Gastroesophageal sphincter (tissue), 4 donors: ENCODE measurements around the gene CD209. TPM values are rescaled to one million over a fixed set of nuclear protein-coding genes. Genes with fewer than 3 reads are reported as not detected.

Experiments used
- ATAC-seq: fragments of 150-250 bp; one replicate; pipeline ENCODE4 v1.9.1; 2016; ENCODE audit warnings: mild to moderate bottlenecking, moderate library complexity
- H3K27ac ChIP-seq, 4 donors: fragments of 200-600 bp; sonication (generic) in 3 of 4; 1 replicate in 3 of 4; 2 replicates in 1 of 4; pipeline ENCODE4 v1.5.1; 2016 to 2019
- H3K27me3 ChIP-seq: fragments of 200-600 bp; sonication (generic); one replicate; pipeline ENCODE4 v1.5.1; 2019
- H3K36me3 ChIP-seq, 2 donors: fragments of 200-600 bp; sonication (generic); one replicate each; pipeline ENCODE4 v1.5.1; 2019; ENCODE audit warnings: control low read depth in 1 of 2
- H3K4me1 ChIP-seq, 3 donors: fragments of 200-600 bp; sonication (generic); 1 replicate in 2 of 3; 2 replicates in 1 of 3; pipeline ENCODE4 v1.5.1; 2016 to 2019; ENCODE audit warnings: control low read depth in 2 of 3
- H3K4me3 ChIP-seq, 2 donors: fragments of 200-600 bp; sonication (generic); one replicate each; pipeline ENCODE4 v1.5.1; 2019; ENCODE audit warnings: mild to moderate bottlenecking in 1 of 2, moderate library complexity in 1 of 2
- H3K9me3 ChIP-seq, 3 donors: fragments of 200-600 bp; sonication (generic); one replicate each; pipeline ENCODE4 v1.5.1; 2017 to 2019; ENCODE audit warnings: control low read depth in 2 of 3
- CTCF ChIP-seq, 4 experiments: fragments of 200-600 bp in 2 of 4; fragments of 450-650 bp in 2 of 4; sonication (generic) in 1 of 4; IDR thresholded peaks; one replicate each; pipeline ENCODE4 v1.5.1; 2017 to 2019; ENCODE audit warnings: antibody characterized with exemption in 4 of 4, mild to moderate bottlenecking in 2 of 4, moderate library complexity in 2 of 4
- EP300 ChIP-seq: sonication (generic); formaldehyde crosslinking; IDR thresholded peaks from one replicate; pipeline ENCODE4 v1.6.1; 2017; ENCODE audit warnings: antibody characterized with exemption, mild to moderate bottlenecking
- POLR2A ChIP-seq, 2 donors: fragments of 450-650 bp; IDR thresholded peaks; one replicate each; pipeline ENCODE4 v1.6.1; 2017; ENCODE audit warnings: antibody characterized with exemption in 2 of 2, mild to moderate bottlenecking in 2 of 2, moderate library complexity in 1 of 2
- POLR2AphosphoS5 ChIP-seq: sonication (generic); formaldehyde crosslinking; IDR thresholded peaks from one replicate; pipeline ENCODE4 v1.6.1; 2017; ENCODE audit warnings: antibody characterized with exemption
- WGBS, 2 donors: methylation state at CpG; one replicate each; pipeline ENCODE4 v1.1.5; 2018; ENCODE audit warnings: low coverage in 1 of 2; 5-methylcytosine and 5-hydroxymethylcytosine counted together
- total RNA-seq, 4 donors: library from RNA; depleted of rRNA; stranded (reverse); fragments of >200 nt; gene quantifications; one replicate each; pipeline ENCODE4 v1.1.0, GENCODE V29; 2016

Gene CD209
- total RNA-seq, 4 donors from 2014 or later, result 0.78 to 11.4 (median 8.0) TPM

DNA sequence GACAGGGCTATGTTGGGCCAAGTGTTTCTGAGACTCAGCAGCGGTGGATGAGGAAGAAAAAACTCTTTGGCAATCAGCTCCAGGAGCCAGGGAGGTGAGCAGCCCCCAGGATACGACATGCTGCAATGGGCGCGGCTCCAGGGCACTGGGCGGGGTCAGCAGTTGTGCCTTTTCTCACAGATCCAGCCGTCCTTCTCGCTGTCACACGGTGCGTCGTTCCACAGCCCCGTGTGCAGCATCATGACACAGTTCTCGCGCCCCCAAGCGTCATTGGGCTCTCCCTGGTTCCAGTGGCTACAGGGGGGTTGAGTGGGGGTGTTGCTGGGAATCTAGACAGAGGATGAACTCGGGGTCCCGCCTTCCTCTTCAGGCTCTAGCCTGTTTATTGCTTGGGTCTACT, 18.1 kb downstream of the CD209 start:
- 3 to 6% methylated on average over 3 to 7 of the region's 16 CpGs for WGBS, 2 donors
- Histone ChIP-seq H3K36me3 (no peaks in the 10 kb centered on the region), H3K4me1 (peaks cover 0 to 11% (median 0%) of the 10 kb centered on the region in 3 donors), H3K27me3 (peaks cover 89% of the 10 kb centered on the region), H3K27ac (no peak overlapping the region), H3K4me3 (no peak overlapping the region), H3K9me3 (no peaks in the 10 kb centered on the region)
- no peak for ATAC-seq
- TF ChIP-seq EP300 (no peak), POLR2A (IDR thresholded peaks at IDR 0.05) (no peak), POLR2AphosphoS5 (no peak), CTCF (IDR thresholded peaks at IDR 0.05) (no peak)

- Histone ChIP-seq H3K4me1 (peaks cover 0 to 11% (median 0%) of the 10 kb centered on the region in 3 donors), H3K36me3 (no peaks in the 10 kb centered on the region), H3K9me3 (no peaks in the 10 kb centered on the region), H3K27me3 (peaks cover 87% of the 10 kb centered on the region), H3K4me3 (no peak overlapping the region), H3K27ac (no peak overlapping the region)
- TF ChIP-seq CTCF (IDR thresholded peaks at IDR 0.05), result no peak
- no peak for TF ChIP-seq POLR2A (IDR thresholded peaks at IDR 0.05)
- no peak for TF ChIP-seq POLR2AphosphoS5
- no peak for TF ChIP-seq EP300
- ATAC-seq, result no peak
- 69% methylated on average over 1 of the region's 2 CpGs; no CpG with 5 or more reads in 1 of the 2 donors for WGBS, 2 donors
Observed at GRCh38 chr19:7725791-7726190, 21.5 kb downstream of the CD209 start.

DNA sequence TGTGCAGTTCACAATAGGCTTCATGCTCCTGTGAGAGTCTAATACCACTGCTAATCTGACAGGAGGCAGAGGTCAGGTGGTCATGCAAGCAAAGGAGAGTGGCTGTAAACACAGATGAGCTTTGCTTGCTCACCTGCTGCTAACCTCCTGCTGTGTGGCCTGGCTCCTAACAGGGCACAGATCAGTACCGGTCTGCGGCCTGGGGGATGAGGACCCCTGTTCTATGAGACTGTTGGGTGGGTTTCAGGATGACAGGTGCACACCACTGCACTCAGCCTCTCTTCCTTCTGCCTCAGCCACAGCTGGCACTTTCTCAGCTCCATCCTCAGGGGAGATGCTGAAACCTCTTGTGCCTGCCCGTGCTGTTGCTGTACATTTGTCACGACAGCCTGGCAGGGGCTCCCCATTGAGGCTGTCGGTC, 25.1 kb downstream of the CD209 start:
- no peak for ATAC-seq
- peaks cover 84% of the 10 kb centered on the region for H3K27me3 ChIP-seq

DNA sequence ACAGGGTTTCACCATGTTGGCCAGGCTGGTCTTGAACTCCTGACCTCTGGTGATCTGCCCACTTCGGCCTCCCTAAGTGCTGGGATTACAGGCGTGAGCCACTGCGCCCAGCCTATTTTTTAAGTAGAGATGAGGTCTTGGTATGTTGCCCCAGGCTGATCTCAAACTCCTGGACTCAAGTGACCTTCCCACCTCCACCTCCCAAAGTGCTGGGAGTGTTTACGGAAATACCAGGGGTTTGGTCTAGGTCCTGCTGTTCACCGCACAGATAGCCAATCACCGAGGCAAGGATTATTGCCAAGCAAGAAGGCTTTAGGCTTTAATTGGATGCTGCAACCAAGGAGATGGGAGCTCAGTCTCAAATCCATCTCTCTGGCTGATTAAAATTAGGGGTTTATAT, 27.0 kb downstream of the CD209 start:
- Histone ChIP-seq H3K4me3 (no peak overlapping the region), H3K27ac (no peak overlapping the region), H3K9me3 (peaks cover 0 to 15% (median 0%) of the 10 kb centered on the region in 3 donors), H3K36me3 (no peaks in the 10 kb centered on the region), H3K27me3 (peaks cover 69% of the 10 kb centered on the region), H3K4me1 (no peaks in the 10 kb centered on the region)
- 67% methylated on average over 2 of the region's 6 CpGs; no CpG with 5 or more reads in 1 of the 2 donors for WGBS, 2 donors
- ATAC-seq, result no peak
- TF ChIP-seq CTCF (IDR thresholded peaks at IDR 0.05) (no peak), POLR2AphosphoS5 (no peak), EP300 (no peak), POLR2A (IDR thresholded peaks at IDR 0.05) (no peak)

More for the DNA sequence above, 25.1 kb downstream of the CD209 start:
- TF ChIP-seq CTCF (IDR thresholded peaks at IDR 0.05) (no peak), EP300 (no peak), POLR2A (IDR thresholded peaks at IDR 0.05) (no peak), POLR2AphosphoS5 (no peak)
- no peak overlapping the region for H3K4me3 ChIP-seq
- H3K36me3 ChIP-seq, result no peaks in the 10 kb centered on the region
- no peaks in the 10 kb centered on the region for H3K4me1 ChIP-seq
- H3K9me3 ChIP-seq, result peaks cover 0 to 4% (median 0%) of the 10 kb centered on the region in 3 donors
- no peak overlapping the region for H3K27ac ChIP-seq
- WGBS, 2 donors, result 40% methylated on average over 2 of the region's 5 CpGs; no CpG with 5 or more reads in 1 of the 2 donors

GRCh38 chr19:7718668-7719067, 28.7 kb downstream of the CD209 start:
- H3K36me3 ChIP-seq, result no peaks in the 10 kb centered on the region
- no peak for TF ChIP-seq POLR2AphosphoS5
- no peak for TF ChIP-seq EP300
- TF ChIP-seq CTCF (IDR thresholded peaks at IDR 0.05), result no peak
- TF ChIP-seq POLR2A (IDR thresholded peaks at IDR 0.05), result no peak
- peaks cover 0 to 15% (median 0%) of the 10 kb centered on the region in 3 donors for H3K9me3 ChIP-seq
- ATAC-seq, result no peak
- H3K27ac ChIP-seq, result no peak overlapping the region
- H3K4me1 ChIP-seq, result no peaks in the 10 kb centered on the region
- peaks cover 53% of the 10 kb centered on the region for H3K27me3 ChIP-seq
- no peak overlapping the region for H3K4me3 ChIP-seq
- WGBS, 2 donors, result 42% methylated on average over 6 of the region's 8 CpGs; no CpG with 5 or more reads in 1 of the 2 donors
